ENCODE measurements around the gene DNAJB11.

The DNAJB11 gene

DNA sequence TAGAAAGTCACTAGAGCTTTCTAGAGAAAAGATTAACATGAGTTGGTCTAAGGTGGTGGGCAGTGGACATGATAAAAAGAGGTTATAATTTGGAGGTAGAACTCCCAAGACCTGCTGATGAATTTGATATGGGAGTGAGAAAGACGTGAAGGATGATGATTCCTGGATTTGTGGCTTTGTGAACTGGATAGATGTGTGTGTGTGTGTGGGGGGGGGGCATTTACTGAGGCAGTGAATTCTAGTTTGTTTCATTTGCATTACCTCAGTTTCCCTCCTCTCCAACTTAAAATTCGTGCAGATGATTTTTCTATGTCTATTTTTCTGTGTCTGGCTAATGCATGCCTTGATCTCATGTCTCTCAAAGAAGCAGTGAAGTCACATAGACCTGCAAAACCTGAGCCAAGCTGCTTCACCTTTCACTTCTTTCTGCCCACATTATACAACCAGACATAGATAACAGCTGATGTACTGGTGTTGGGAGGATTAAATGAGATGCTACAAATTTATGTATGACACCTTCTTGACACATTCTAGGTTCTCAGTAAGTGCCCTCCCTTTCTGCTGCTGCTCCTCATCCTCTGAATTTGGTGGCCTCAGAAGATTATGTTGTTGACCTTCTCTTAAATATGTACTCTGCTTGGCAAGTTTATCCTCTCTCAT is 52.3 kb downstream of the DNAJB11 start:
- Histone ChIP-seq H3K27me3 (ENCODE audit: low read length) (no peaks in the 10 kb centered on the region), H2AFZ (ENCODE audit: low read depth, low read length, severe bottlenecking) (no peak overlapping the region), H3K79me2 (ENCODE audit: insufficient read depth, low read length) (no peaks in the 10 kb centered on the region), H3F3A (ENCODE audit: insufficient read depth) (no peaks in the 10 kb centered on the region), H3K36me3 (ENCODE audit: low read length) (no peaks in the 10 kb centered on the region), H3K9me2 (replicated peaks; ENCODE audit: insufficient read depth, low read length) (no peaks in the 10 kb centered on the region), H3K4me3 (ENCODE audit: insufficient read depth, low read length, poor library complexity, severe bottlenecking) (no peak overlapping the region), H3K27ac (ENCODE audit: low read depth, low read length) (no peak overlapping the region), H3K9me3 (ENCODE audit: insufficient read depth, low read length) (no peaks in the 10 kb centered on the region), H4K20me1 (ENCODE audit: low read depth, low read length) (no peaks in the 10 kb centered on the region), H3K4me2 (ENCODE audit: low read depth, low read length, poor library complexity, severe bottlenecking) (no peak overlapping the region), H3K9ac (ENCODE audit: low read length) (no peak overlapping the region)
- TF ChIP-seq, protein P1, sequence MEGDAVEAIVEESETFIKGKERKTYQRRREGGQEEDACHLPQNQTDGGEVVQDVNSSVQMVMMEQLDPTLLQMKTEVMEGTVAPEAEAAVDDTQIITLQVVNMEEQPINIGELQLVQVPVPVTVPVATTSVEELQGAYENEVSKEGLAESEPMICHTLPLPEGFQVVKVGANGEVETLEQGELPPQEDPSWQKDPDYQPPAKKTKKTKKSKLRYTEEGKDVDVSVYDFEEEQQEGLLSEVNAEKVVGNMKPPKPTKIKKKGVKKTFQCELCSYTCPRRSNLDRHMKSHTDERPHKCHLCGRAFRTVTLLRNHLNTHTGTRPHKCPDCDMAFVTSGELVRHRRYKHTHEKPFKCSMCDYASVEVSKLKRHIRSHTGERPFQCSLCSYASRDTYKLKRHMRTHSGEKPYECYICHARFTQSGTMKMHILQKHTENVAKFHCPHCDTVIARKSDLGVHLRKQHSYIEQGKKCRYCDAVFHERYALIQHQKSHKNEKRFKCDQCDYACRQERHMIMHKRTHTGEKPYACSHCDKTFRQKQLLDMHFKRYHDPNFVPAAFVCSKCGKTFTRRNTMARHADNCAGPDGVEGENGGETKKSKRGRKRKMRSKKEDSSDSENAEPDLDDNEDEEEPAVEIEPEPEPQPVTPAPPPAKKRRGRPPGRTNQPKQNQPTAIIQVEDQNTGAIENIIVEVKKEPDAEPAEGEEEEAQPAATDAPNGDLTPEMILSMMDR (IDR thresholded peaks at IDR 0.05; ENCODE audit: insufficient read depth, low read length, poor library complexity, severe bottlenecking), result no peak
- TF ChIP-seq EZH2phosphoT487 (conservative IDR thresholded peaks at IDR 0.05; ENCODE audit: low read length), result no peak

DNA sequence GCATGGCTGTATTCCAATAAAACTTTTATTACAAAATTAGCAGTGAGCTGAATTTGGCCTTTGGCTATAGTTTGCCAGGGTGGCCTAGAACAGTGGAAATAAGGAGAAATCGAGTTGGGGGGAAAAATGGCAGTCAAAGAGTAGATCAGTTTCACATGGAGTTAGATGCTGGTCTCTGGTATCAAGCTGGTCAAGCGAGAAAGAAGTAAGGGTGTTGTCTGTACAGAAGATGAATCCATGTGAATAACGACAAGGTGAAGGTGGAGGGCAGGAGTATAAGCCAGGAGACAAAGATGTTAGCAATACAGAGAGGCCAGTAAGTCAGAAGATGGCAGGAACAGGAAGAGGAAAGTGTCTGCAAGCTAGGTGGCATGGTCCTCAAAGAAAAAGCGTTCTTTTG is 54.1 kb downstream of the DNAJB11 start:
- Histone ChIP-seq H3K79me2 (ENCODE audit: insufficient read depth, low read length) (no peaks in the 10 kb centered on the region), H4K20me1 (ENCODE audit: low read depth, low read length) (no peaks in the 10 kb centered on the region), H3K36me3 (ENCODE audit: low read length) (no peaks in the 10 kb centered on the region), H3K9me3 (ENCODE audit: insufficient read depth, low read length) (no peaks in the 10 kb centered on the region), H3K27me3 (ENCODE audit: low read length) (no peaks in the 10 kb centered on the region), H3F3A (ENCODE audit: insufficient read depth) (no peaks in the 10 kb centered on the region), H3K9me2 (replicated peaks; ENCODE audit: insufficient read depth, low read length) (no peaks in the 10 kb centered on the region), H3K27ac (ENCODE audit: low read depth, low read length) (no peak overlapping the region), H3K9ac (ENCODE audit: low read length) (no peak overlapping the region), H3K4me3 (ENCODE audit: insufficient read depth, low read length, poor library complexity, severe bottlenecking) (no peak overlapping the region), H3K4me2 (ENCODE audit: low read depth, low read length, poor library complexity, severe bottlenecking) (no peak overlapping the region), H2AFZ (ENCODE audit: low read depth, low read length, severe bottlenecking) (no peak overlapping the region)
- TF ChIP-seq, protein P1 (IDR thresholded peaks at IDR 0.05; ENCODE audit: insufficient read depth, low read length, poor library complexity, severe bottlenecking), result no peak
- TF ChIP-seq EZH2phosphoT487 (conservative IDR thresholded peaks at IDR 0.05; ENCODE audit: low read length), result no peak

DNA sequence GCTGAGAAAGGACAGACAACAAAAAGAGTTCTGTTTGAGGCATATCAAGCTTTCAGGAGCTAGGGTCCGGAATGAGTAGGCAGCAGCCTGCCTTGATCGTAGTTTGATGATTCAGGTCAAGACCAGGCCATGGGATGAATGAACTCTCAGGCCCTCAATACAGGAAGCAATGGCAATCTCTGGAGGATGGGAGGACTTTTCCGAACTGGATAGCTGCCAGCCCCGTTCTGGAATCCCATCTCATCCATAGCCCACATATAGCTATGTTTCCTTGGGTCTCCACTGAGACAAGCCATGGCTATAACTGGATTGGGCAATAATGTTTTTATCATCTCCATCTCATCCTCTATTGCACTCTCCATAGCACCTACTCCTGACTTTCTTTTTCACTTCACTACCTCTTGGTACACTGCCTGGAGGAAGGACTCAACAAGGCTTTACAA is 55.1 kb downstream of the DNAJB11 start:
- no peak for TF ChIP-seq EZH2phosphoT487 (conservative IDR thresholded peaks at IDR 0.05; ENCODE audit: low read length)
- TF ChIP-seq, protein P1 (IDR thresholded peaks at IDR 0.05; ENCODE audit: insufficient read depth, low read length, poor library complexity, severe bottlenecking), result no peak
- H3K79me2 ChIP-seq (ENCODE audit: insufficient read depth, low read length), result no peaks in the 10 kb centered on the region
- H4K20me1 ChIP-seq (ENCODE audit: low read depth, low read length), result no peaks in the 10 kb centered on the region
- H3F3A ChIP-seq (ENCODE audit: insufficient read depth), result no peaks in the 10 kb centered on the region
- H2AFZ ChIP-seq (ENCODE audit: low read depth, low read length, severe bottlenecking), result no peak overlapping the region
- H3K36me3 ChIP-seq (ENCODE audit: low read length), result no peaks in the 10 kb centered on the region
- no peak overlapping the region for H3K4me3 ChIP-seq (ENCODE audit: insufficient read depth, low read length, poor library complexity, severe bottlenecking)
- H3K9me3 ChIP-seq (ENCODE audit: insufficient read depth, low read length), result no peaks in the 10 kb centered on the region
- H3K9me2 ChIP-seq (replicated peaks; ENCODE audit: insufficient read depth, low read length), result no peaks in the 10 kb centered on the region
- H3K27me3 ChIP-seq (ENCODE audit: low read length), result no peaks in the 10 kb centered on the region
- no peak overlapping the region for H3K27ac ChIP-seq (ENCODE audit: low read depth, low read length)
- H3K4me2 ChIP-seq (ENCODE audit: low read depth, low read length, poor library complexity, severe bottlenecking), result no peak overlapping the region
- no peak overlapping the region for H3K9ac ChIP-seq (ENCODE audit: low read length)

Data from SU-DHL-6 (cell line).